MCF 10A (cell line): ENCODE measurements around the gene SLC25A22. TPM values are rescaled to one million over a fixed set of nuclear protein-coding genes. Genes with fewer than 3 reads are reported as not detected.

ENCODE experiments used
- BruUV-seq: library from RNA; stranded (reverse); fragments of 400-500 nt; replicated peaks from 2 replicates; lab custom pipeline; 2021; lab: Mats Ljungman, UMichigan
- CTCF ChIA-PET: fragments of 300-600 bp; sonication (Branson Sonifier 250); formaldehyde crosslinking; extraction: SDS; loops from one replicate; lab custom pipeline; 2021; ENCODE audit warnings: antibody characterized with exemption, inconsistent platforms; lab: Yijun Ruan, JAX
- POLR2A ChIA-PET: fragments of 300-600, 350-650 bp; sonication (Branson Sonifier 250); formaldehyde crosslinking; extraction: SDS; loops from one replicate; lab custom pipeline; 2020; ENCODE audit warnings: antibody characterized with exemption, inconsistent platforms; lab: Yijun Ruan, JAX
- DNase-seq: peaks from one replicate; pipeline ENCODE4 v3.0.0-alpha.2; 2018; ENCODE audit not compliant: unreplicated experiment
- H3K27ac Mint-ChIP-seq: one replicate; pipeline ENCODE4 v1.8.0; 2022; ENCODE audit warnings: mild to moderate bottlenecking, low read depth, mixed read lengths; ENCODE audit not compliant: unreplicated experiment
- H3K27me3 Mint-ChIP-seq: one replicate; pipeline ENCODE4 v1.8.0; 2022; ENCODE audit warnings: mixed read lengths; ENCODE audit not compliant: insufficient read depth, unreplicated experiment
- H3K36me3 Mint-ChIP-seq: one replicate; pipeline ENCODE4 v1.8.0; 2022; ENCODE audit warnings: mild to moderate bottlenecking, moderate library complexity, mixed read lengths; ENCODE audit not compliant: insufficient read depth, unreplicated experiment
- H3K4me1 Mint-ChIP-seq: one replicate; pipeline ENCODE4 v1.8.0; 2022; ENCODE audit warnings: mixed read lengths; ENCODE audit not compliant: insufficient read depth, unreplicated experiment
- H3K4me3 Mint-ChIP-seq: one replicate; pipeline ENCODE4 v1.8.0; 2022; ENCODE audit warnings: mild to moderate bottlenecking, moderate library complexity, mixed read lengths; ENCODE audit not compliant: unreplicated experiment
- H3K9me3 Mint-ChIP-seq: one replicate; pipeline ENCODE4 v1.8.0; 2022; ENCODE audit warnings: mixed read lengths; ENCODE audit not compliant: unreplicated experiment
- intact Hi-C: fragments of 100-400 bp; cut with micrococcal nuclease; formaldehyde crosslinking; loops from 2 replicates; pipeline ENCODE4 v1.14.1; 2022
- total RNA-seq: library from RNA; stranded (reverse); gene quantifications from 2 replicates; pipeline ENCODE4 v1.2.3, GENCODE V29; 2022
- TF ChIP-seq, protein P1 (sequence below): fragments of 200-600 bp; IDR thresholded peaks from one replicate; pipeline ENCODE4 v1.8.0; 2022; ENCODE audit warnings: antibody characterized with exemption, mild to moderate bottlenecking; ENCODE audit not compliant: unreplicated experiment

Gene SLC25A22
- total RNA-seq, 1 experiment from 2014 or later = 34.0 TPM

- no peaks in the 10 kb centered on the region for H3K27me3 Mint-ChIP-seq
- peak overlapping the region; percentile 87 for H3K4me3 Mint-ChIP-seq
- TF ChIP-seq, protein P1, sequence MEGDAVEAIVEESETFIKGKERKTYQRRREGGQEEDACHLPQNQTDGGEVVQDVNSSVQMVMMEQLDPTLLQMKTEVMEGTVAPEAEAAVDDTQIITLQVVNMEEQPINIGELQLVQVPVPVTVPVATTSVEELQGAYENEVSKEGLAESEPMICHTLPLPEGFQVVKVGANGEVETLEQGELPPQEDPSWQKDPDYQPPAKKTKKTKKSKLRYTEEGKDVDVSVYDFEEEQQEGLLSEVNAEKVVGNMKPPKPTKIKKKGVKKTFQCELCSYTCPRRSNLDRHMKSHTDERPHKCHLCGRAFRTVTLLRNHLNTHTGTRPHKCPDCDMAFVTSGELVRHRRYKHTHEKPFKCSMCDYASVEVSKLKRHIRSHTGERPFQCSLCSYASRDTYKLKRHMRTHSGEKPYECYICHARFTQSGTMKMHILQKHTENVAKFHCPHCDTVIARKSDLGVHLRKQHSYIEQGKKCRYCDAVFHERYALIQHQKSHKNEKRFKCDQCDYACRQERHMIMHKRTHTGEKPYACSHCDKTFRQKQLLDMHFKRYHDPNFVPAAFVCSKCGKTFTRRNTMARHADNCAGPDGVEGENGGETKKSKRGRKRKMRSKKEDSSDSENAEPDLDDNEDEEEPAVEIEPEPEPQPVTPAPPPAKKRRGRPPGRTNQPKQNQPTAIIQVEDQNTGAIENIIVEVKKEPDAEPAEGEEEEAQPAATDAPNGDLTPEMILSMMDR = no peak
- POLR2A ChIA-PET = interaction anchor here (0.6 to 7.2 kb wide), 15 partner anchors 9 to 996 kb away, joined by 3 to 141 read pairs (median 5); partner anchors contain the start of genes CD151, CHID1, PNPLA2 and RPLP2
- BruUV-seq = no TSS peak
- H3K9me3 Mint-ChIP-seq = no peaks in the 10 kb centered on the region
- H3K27ac Mint-ChIP-seq = peak overlapping the region; percentile 90
- CTCF ChIA-PET = interaction anchor here (0.6 kb wide), 1 partner anchor 37 kb away, joined by 4 read pairs; no protein-coding TSS in a partner anchor
- intact Hi-C loops = loop anchor here (5.0 kb wide), 1 partner anchor 36 kb away; the partner anchor contains the start of genes PIDD1 and RPLP2
- DNase-seq = peak; percentile 30
- H3K36me3 Mint-ChIP-seq = peaks cover 54% of the 10 kb centered on the region
- H3K4me1 Mint-ChIP-seq = peaks cover 31% of the 10 kb centered on the region
Observed at GRCh38 chr11:843086-843734, 45.1 kb upstream of the SLC25A22 start.

DNA sequence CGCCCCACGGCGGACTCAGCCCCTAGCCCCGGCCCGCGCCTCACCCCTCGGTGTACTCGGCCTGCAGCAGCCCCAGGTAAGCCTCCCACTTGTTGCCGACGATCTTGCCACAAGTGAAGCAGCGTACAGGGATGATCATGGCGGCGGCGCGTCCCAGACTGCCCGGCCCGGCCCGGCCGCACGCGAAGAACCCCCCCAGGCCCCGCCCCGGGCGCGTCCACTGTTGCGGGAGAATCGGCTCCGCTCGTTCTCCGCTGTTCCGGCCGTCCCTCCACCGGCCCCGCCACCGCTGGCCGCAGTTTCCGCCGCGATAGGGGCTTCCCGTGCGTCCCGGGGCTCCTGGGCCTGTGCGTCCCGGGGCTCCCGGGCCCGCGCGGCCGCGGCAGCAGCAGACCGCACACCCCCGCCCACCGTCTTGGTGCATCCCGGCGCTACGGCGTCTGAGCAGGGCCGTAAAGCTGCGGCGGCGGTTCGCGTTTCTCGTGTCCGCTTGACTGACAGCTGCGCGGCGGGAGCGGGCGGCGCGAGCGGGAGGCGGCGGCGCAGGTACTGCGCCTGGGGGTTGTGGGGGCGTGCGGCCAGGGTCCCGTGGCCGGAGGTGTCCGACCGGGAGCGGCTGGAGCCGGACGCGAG, 44.4 kb upstream of the SLC25A22 start, which contains the start of the genes POLR2L and TSPAN4:
Gene POLR2L, minus strand, starts transcription at position 160 of the 633 bp plus-strand sequence. Its CDS starts 21 bp downstream, at position 139.
Gene TSPAN4, plus strand, starts transcription at position 483 of the 633 bp plus-strand sequence. CDS start 7,453 bp downstream, outside the sequence.
- DNase-seq = peak; percentile 87
- Mint-ChIP-seq H3K27ac (peak within 1 kb of the TSS; percentile 90), H3K27me3 (no peaks in the 10 kb centered on the region), H3K4me1 (peaks cover 31% of the 10 kb centered on the region), H3K4me3 (peak within 1 kb of the TSS; percentile 87), H3K36me3 (peaks cover 57% of the 10 kb centered on the region), H3K9me3 (no peaks in the 10 kb centered on the region)
- ChIA-PET CTCF (no interaction called here), POLR2A (interaction anchor here (0.6 to 7.2 kb wide), 11 partner anchors 8 to 467 kb away, joined by 3 to 141 read pairs (median 8); partner anchors contain the start of genes CD151, CHID1, PNPLA2 and RPLP2)
- intact Hi-C loops = loop anchor here (5.0 kb wide), 1 partner anchor 35 kb away; the partner anchor contains the start of genes PIDD1 and RPLP2
- no TSS peak for BruUV-seq
- TF ChIP-seq, protein P1 = no peak

DNA sequence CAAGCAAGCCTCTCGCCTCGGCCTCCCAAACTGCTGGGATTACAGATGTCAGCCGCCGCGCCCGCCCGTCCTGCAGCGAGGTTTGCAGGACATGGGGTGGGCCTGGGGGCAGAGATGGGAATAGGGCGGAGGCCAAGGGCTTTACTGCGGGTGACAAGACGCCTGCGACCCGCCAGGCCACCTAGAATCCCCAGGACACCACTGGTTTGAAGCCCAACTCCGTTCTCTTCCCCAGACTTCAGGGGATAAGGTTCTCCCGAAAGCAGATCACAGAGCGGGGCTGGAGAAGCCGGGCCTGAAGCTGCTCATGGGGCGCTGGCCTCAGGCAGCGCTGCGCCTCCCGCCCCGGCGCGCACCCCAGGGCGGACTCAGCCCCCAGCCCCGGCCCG, 43.9 kb upstream of the SLC25A22 start:
- CTCF ChIA-PET = no interaction called here
- H3K27ac Mint-ChIP-seq = peak overlapping the region; percentile 90
- TSS peak; percentile 79 for BruUV-seq
- no peaks in the 10 kb centered on the region for H3K27me3 Mint-ChIP-seq
- no peak for DNase-seq
- intact Hi-C loops = loop anchor here (5.0 kb wide), 1 partner anchor 35 kb away; the partner anchor contains the start of genes PIDD1 and RPLP2
- TF ChIP-seq, protein P1 = no peak
- H3K9me3 Mint-ChIP-seq = no peaks in the 10 kb centered on the region
- peaks cover 31% of the 10 kb centered on the region for H3K4me1 Mint-ChIP-seq
- H3K36me3 Mint-ChIP-seq = peaks cover 59% of the 10 kb centered on the region
- peak overlapping the region; percentile 87 for H3K4me3 Mint-ChIP-seq
- POLR2A ChIA-PET = interaction anchor here (0.6 to 7.2 kb wide), 9 partner anchors 8 to 457 kb away, joined by 3 to 141 read pairs (median 10); partner anchors contain the start of genes CD151, PNPLA2 and RPLP2
